Esophagus muscularis mucosa (tissue), 4 donors: ENCODE measurements around the gene CCDC116.

Source experiments
- CTCF ChIP-seq, 3 experiments: fragments of 200-600 bp in 2 of 3; fragments of 450-650 bp in 1 of 3; sonication (generic) in 2 of 3; IDR thresholded peaks; one replicate each; pipeline ENCODE4 v1.5.1; 2017 to 2019; ENCODE audit warnings: antibody characterized with exemption in 3 of 3, mild to moderate bottlenecking in 2 of 3, moderate library complexity in 1 of 3
- EP300 ChIP-seq: sonication (generic); formaldehyde crosslinking; IDR thresholded peaks from one replicate; pipeline ENCODE4 v1.6.1; 2017; ENCODE audit warnings: antibody characterized with exemption
- POLR2A ChIP-seq: fragments of 450-650 bp; IDR thresholded peaks from one replicate; pipeline ENCODE4 v1.6.1; 2017; ENCODE audit warnings: antibody characterized with exemption, moderate library complexity, mild to moderate bottlenecking, low read depth
- POLR2AphosphoS5 ChIP-seq, 2 donors: sonication (generic); formaldehyde crosslinking; IDR thresholded peaks; one replicate each; pipeline ENCODE4 v1.6.1; 2017; ENCODE audit warnings: antibody characterized with exemption in 2 of 2

GRCh38 chr22:21673534-21674321, 41.2 kb downstream of the CCDC116 start:
- TF ChIP-seq CTCF (IDR thresholded peaks at IDR 0.05) (no peak), POLR2AphosphoS5 (IDR thresholded peaks at IDR 0.05) (no peak), POLR2A (no peak), EP300 (no peak)
